ENCODE data around the gene MPST.

Gene MPST

GRCh38 chr22:37065961-37066360 lies 46.4 kb downstream of the MPST start:
- H3K36me3 ChIP-seq = no peaks in the 10 kb centered on the region; the same call in 1 of the 2 replicates
- no peaks in the 10 kb centered on the region for H3K9me3 ChIP-seq
- DNase-seq = no peak
- peaks cover 33% of the 10 kb centered on the region for H3K27me3 ChIP-seq
- H3K4me3 ChIP-seq (ENCODE audit: low read depth, low read length) = no peak overlapping the region
- TF ChIP-seq CTCF (IDR thresholded peaks at IDR 0.05; ENCODE audit: low read depth, low read length) = no peak
- H3K4me1 ChIP-seq = peaks cover 12% of the 10 kb centered on the region

GRCh38 chr22:37067428-37067827 lies 47.9 kb downstream of the MPST start:
- Histone ChIP-seq H3K27me3 (peaks cover 34% of the 10 kb centered on the region), H3K36me3 (no peaks in the 10 kb centered on the region), H3K4me3 (ENCODE audit: low read depth, low read length) (no peak overlapping the region), H3K4me1 (peaks cover 12% of the 10 kb centered on the region), H3K9me3 (no peaks in the 10 kb centered on the region)
- DNase-seq = no peak
- no peak for TF ChIP-seq CTCF (IDR thresholded peaks at IDR 0.05; ENCODE audit: low read depth, low read length)

GRCh38 chr22:37068859-37069258 lies 49.3 kb downstream of the MPST start:
- H3K4me1 ChIP-seq = no peaks in the 10 kb centered on the region
- H3K4me3 ChIP-seq (ENCODE audit: low read depth, low read length) = no peak overlapping the region
- H3K36me3 ChIP-seq = no peaks in the 10 kb centered on the region
- no peak for DNase-seq
- peaks cover 34% of the 10 kb centered on the region for H3K27me3 ChIP-seq
- no peaks in the 10 kb centered on the region for H3K9me3 ChIP-seq
- no peak for TF ChIP-seq CTCF (IDR thresholded peaks at IDR 0.05; ENCODE audit: low read depth, low read length)

- Histone ChIP-seq H3K4me1 (no peaks in the 10 kb centered on the region), H3K9me3 (no peaks in the 10 kb centered on the region), H3K4me3 (ENCODE audit: low read depth, low read length) (no peak overlapping the region), H3K27me3 (peaks cover 39% of the 10 kb centered on the region), H3K36me3 (no peaks in the 10 kb centered on the region)
- TF ChIP-seq CTCF (IDR thresholded peaks at IDR 0.05; ENCODE audit: low read depth, low read length) = no peak
- DNase-seq = no peak
Measured at GRCh38 chr22:37069319-37069718, 49.8 kb downstream of the MPST start.

- DNase-seq = no peak
- peaks cover 43% of the 10 kb centered on the region for H3K27me3 ChIP-seq
- TF ChIP-seq CTCF (IDR thresholded peaks at IDR 0.05; ENCODE audit: low read depth, low read length) = no peak
- no peaks in the 10 kb centered on the region for H3K9me3 ChIP-seq
- no peaks in the 10 kb centered on the region for H3K36me3 ChIP-seq
- H3K4me3 ChIP-seq (ENCODE audit: low read depth, low read length) = no peak overlapping the region
- H3K4me1 ChIP-seq = no peaks in the 10 kb centered on the region
Measured at GRCh38 chr22:37069719-37070118, 50.2 kb downstream of the MPST start.

GRCh38 chr22:37070334-37070733 lies 50.8 kb downstream of the MPST start:
- no peak for DNase-seq
- no peak for TF ChIP-seq CTCF (IDR thresholded peaks at IDR 0.05; ENCODE audit: low read depth, low read length)
- Histone ChIP-seq H3K9me3 (no peaks in the 10 kb centered on the region), H3K27me3 (peaks cover 49% of the 10 kb centered on the region), H3K4me3 (ENCODE audit: low read depth, low read length) (no peak overlapping the region), H3K4me1 (no peaks in the 10 kb centered on the region), H3K36me3 (no peaks in the 10 kb centered on the region)
